Measurements from ENCODE around the gene RIMBP2.

DNA sequence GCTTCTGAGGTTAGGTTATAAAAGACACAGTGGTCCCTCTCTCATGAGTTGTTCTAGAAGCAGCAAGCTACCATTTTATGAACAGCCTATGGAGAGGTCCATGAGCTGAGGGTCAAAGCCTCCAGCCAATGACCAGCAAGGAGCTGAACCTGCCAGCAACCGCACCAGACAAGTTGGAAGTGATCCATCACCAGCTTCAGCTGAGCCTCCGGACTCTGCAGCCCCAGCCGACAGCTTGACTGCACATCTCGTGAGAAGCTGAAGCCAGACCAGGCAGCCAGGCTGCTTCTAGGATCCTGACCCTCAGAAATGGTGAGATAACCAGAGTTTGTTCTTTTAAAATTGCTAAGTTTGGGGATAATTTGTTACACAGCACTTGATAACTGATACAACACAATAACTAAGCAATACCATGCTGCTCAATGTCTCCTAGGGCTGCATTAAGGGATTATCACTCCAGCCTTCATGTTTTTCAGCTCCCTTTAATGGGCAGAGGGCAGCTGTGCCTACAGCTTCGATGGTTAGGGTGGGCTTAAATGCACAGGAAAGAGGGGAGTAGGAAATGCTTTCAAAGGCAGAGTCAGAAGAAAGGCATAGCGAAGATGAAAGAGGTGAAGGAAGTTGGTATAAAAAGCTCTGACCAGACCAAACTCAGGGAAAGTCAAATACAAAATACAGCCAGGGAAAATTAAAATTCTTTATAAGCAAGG, 149.5 kb downstream of the RIMBP2 start:
- TF ChIP-seq EZH2 (IDR thresholded peaks at IDR 0.05; ENCODE audit: insufficient read depth, poor library complexity, severe bottlenecking), result no peak
- no peak for TF ChIP-seq EZH2phosphoT487 (IDR thresholded peaks at IDR 0.05; ENCODE audit: insufficient read depth, low read depth)
